ENCODE data around the gene CAPN11. TPM values are rescaled to one million over a fixed set of nuclear protein-coding genes. Genes with fewer than 3 reads are reported as not detected.
"Not testable (repeated sequence)": the region's sequence is repeated elsewhere in the genome, so short reads cannot be mapped to it uniquely, and the experiment has no call there.

The CAPN11 gene
- total RNA-seq, 2 donors from 2014 or later, result 2.0 TPM; not detected in 1

- intact Hi-C loops (cut with DNase I), result no loop called here
- Histone ChIP-seq H3K9ac (ENCODE audit: low read depth in 2 of 2, low read length in 2 of 2) (no peak overlapping the region), H3K4me3 (no peak overlapping the region), H3K27ac (no peak overlapping the region), H3K4me1 (no peaks in the 10 kb centered on the region), H3K27me3 (no peaks in the 10 kb centered on the region), H3K36me3 (no peaks in the 10 kb centered on the region), H3K9me3 (no peaks in the 10 kb centered on the region)
- TF ChIP-seq, protein P1, sequence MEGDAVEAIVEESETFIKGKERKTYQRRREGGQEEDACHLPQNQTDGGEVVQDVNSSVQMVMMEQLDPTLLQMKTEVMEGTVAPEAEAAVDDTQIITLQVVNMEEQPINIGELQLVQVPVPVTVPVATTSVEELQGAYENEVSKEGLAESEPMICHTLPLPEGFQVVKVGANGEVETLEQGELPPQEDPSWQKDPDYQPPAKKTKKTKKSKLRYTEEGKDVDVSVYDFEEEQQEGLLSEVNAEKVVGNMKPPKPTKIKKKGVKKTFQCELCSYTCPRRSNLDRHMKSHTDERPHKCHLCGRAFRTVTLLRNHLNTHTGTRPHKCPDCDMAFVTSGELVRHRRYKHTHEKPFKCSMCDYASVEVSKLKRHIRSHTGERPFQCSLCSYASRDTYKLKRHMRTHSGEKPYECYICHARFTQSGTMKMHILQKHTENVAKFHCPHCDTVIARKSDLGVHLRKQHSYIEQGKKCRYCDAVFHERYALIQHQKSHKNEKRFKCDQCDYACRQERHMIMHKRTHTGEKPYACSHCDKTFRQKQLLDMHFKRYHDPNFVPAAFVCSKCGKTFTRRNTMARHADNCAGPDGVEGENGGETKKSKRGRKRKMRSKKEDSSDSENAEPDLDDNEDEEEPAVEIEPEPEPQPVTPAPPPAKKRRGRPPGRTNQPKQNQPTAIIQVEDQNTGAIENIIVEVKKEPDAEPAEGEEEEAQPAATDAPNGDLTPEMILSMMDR (IDR thresholded peaks at IDR 0.05), result no peak
- DNase-seq, result no peak
Observed at GRCh38 chr6:44192428-44193041, 33.9 kb downstream of the CAPN11 start.

DNA sequence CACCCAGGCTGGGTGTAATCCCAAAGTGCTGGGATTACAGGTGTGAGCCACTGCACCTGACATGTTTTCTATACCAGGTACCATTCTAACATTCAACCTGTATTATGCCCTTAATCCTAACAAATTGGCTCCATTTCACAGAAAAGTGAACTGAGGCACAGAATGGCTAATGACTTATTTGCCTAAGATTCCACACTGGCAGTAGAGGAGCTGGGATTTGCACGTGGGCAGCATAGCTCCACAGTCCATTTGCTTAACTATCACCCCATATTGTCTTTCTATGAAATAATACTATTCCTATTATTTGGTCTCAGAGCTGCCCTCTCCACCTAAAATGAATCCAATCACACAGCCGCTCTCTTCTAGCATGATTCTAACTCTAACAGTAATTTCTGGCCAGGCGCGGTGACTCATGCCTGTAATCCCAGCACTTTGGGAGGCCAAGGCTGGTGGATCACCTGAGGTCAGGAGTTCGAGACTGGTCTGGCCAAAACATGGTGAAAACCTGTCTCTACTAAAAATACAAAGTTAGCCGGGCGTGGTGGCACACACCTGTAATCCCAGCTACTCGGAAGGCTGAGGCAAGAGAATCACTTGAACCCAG, 34.8 kb downstream of the CAPN11 start:
- DNase-seq, result no peak
- H3K4me3 ChIP-seq, result no peak overlapping the region
- H3K9ac ChIP-seq (ENCODE audit: low read depth in 2 of 2, low read length in 2 of 2), result no peak overlapping the region
- intact Hi-C loops (cut with DNase I), result no loop called here
- H3K36me3 ChIP-seq, result no peaks in the 10 kb centered on the region
- TF ChIP-seq, protein P1 (IDR thresholded peaks at IDR 0.05), result no peak
- no peak overlapping the region for H3K27ac ChIP-seq
- no peaks in the 10 kb centered on the region for H3K27me3 ChIP-seq
- H3K4me1 ChIP-seq, result no peaks in the 10 kb centered on the region
- no peaks in the 10 kb centered on the region for H3K9me3 ChIP-seq

DNA sequence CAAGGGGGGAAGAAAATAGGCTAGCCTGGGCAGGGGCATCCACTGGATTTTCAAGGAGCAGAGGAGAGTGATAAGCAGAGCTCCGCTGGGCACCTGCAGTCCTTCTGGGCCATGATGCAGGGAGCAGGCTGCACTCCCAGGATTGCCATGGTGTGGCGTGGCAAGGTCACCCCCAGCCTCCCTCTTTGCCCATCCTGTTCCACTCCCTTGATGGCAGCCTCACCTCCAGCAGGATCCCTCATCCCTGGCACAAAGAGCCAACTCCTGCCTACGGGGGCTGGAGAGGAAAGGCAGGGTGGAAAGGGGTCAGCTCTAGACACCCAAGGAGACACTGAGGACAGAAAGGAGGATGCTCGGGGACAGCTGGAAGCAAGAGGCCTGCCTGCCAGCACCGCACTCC, 35.7 kb downstream of the CAPN11 start:
- H3K36me3 ChIP-seq, result no peaks in the 10 kb centered on the region
- DNase-seq, result no peak
- intact Hi-C loops (cut with DNase I), result no loop called here
- no peaks in the 10 kb centered on the region for H3K4me1 ChIP-seq
- H3K27ac ChIP-seq, result no peak overlapping the region
- H3K9me3 ChIP-seq, result no peaks in the 10 kb centered on the region
- no peak overlapping the region for H3K4me3 ChIP-seq
- TF ChIP-seq, protein P1 (IDR thresholded peaks at IDR 0.05), result no peak
- no peaks in the 10 kb centered on the region for H3K27me3 ChIP-seq
- H3K9ac ChIP-seq (ENCODE audit: low read depth in 2 of 2, low read length in 2 of 2), result no peak overlapping the region

DNA sequence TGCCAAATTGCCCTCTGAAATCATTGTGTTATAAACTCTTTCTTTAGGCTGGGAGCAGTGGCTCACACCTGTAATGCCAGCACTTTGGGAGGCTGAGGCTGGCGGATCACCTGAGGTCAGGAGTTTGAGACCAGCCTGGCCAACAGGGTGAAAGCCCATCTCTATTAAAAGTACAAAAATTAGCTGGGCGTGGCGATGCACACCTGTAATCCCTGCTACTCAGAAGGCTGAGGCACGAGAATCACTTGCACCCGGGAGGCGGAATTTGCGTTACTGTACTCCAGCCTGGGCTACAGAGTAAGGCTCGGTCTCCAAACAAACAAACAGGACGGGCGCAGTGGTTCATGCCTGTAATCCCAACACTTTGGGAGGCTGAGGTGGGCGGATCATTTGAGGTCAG, 37.7 kb downstream of the CAPN11 start:
- H3K36me3 ChIP-seq; intact Hi-C loops (cut with DNase I); H3K4me1 ChIP-seq; H3K9me3 ChIP-seq; H3K9ac ChIP-seq (ENCODE audit: low read depth in 2 of 2, low read length in 2 of 2); DNase-seq; H3K4me3 ChIP-seq; H3K27me3 ChIP-seq; H3K27ac ChIP-seq: not testable (repeated sequence)

DNA sequence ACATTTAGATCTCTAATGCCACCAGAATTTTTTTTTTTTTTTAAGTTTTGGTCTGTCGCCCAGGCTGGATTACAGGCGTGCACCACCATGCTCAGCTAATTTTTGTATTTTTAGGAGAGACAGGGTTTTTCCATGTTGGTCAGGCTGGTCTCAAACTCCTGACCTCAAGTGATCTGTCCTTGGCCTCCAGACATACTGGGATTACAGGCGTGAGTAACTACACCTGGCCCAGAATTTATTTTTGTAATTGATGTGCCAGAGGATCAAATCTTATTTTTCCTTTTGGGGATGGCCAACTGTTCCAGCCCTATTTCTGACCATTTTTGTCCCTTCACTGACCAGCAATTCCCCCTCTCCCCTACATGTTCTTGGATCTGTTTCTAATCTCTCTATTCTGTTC, 40.1 kb downstream of the CAPN11 start:
- no peak overlapping the region for H3K9ac ChIP-seq (ENCODE audit: low read depth in 2 of 2, low read length in 2 of 2)
- no peak for DNase-seq
- no peak overlapping the region for H3K27ac ChIP-seq
- TF ChIP-seq, protein P1 (IDR thresholded peaks at IDR 0.05), result no peak
- H3K9me3 ChIP-seq, result no peaks in the 10 kb centered on the region
- H3K4me1 ChIP-seq, result no peaks in the 10 kb centered on the region
- H3K36me3 ChIP-seq, result no peaks in the 10 kb centered on the region
- intact Hi-C loops (cut with DNase I), result no loop called here
- no peaks in the 10 kb centered on the region for H3K27me3 ChIP-seq
- H3K4me3 ChIP-seq, result no peak overlapping the region

GRCh38 chr6:44199883-44200282, 41.3 kb downstream of the CAPN11 start:
- no peak overlapping the region for H3K9ac ChIP-seq (ENCODE audit: low read depth in 2 of 2, low read length in 2 of 2)
- no peak for DNase-seq
- H3K27me3 ChIP-seq, result no peaks in the 10 kb centered on the region
- H3K9me3 ChIP-seq, result no peaks in the 10 kb centered on the region
- H3K36me3 ChIP-seq, result no peaks in the 10 kb centered on the region
- H3K27ac ChIP-seq, result no peak overlapping the region
- TF ChIP-seq, protein P1 (IDR thresholded peaks at IDR 0.05), result no peak
- no peaks in the 10 kb centered on the region for H3K4me1 ChIP-seq
- intact Hi-C loops (cut with DNase I), result no loop called here
- H3K4me3 ChIP-seq, result no peak overlapping the region
